Heart left ventricle (tissue), 16 donors: Measurements from ENCODE around the gene MED25. TPM values are rescaled to one million over a fixed set of nuclear protein-coding genes. Genes with fewer than 3 reads are reported as not detected.

ENCODE experiments used
- ATAC-seq, 4 donors: fragments of 200-7000 bp; cut with Tn5 transposase; one replicate each; pipeline ENCODE4 v1.9.1; 2020 to 2022; ENCODE audit warnings: moderate library complexity in 4 of 4, mild to moderate bottlenecking in 3 of 4, moderate number of reproducible peaks in 1 of 4
- DNase-seq, 5 donors: peaks; one replicate each; pipeline ENCODE4 v3.0.0-alpha.2; 2020
- H3K27ac ChIP-seq, 12 donors: fragments of 200-600 bp; sonication (generic) in 4 of 12; one replicate each; pipeline versions ENCODE4 v1.5.0 to v1.8.0; 2016 to 2022; ENCODE audit warnings: mild to moderate bottlenecking in 2 of 12
- H3K27me3 ChIP-seq, 9 donors: fragments of 200-600 bp; sonication (generic) in 2 of 9; one replicate each; pipeline versions ENCODE4 v1.5.1 to v1.8.0; 2016 to 2022; ENCODE audit warnings: mild to moderate bottlenecking in 3 of 9
- H3K36me3 ChIP-seq, 9 donors: fragments of 200-600 bp; sonication (generic) in 2 of 9; one replicate each; pipeline versions ENCODE4 v1.5.0 to v1.8.0; 2018 to 2022; ENCODE audit warnings: mild to moderate bottlenecking in 2 of 9
- H3K4me1 ChIP-seq, 12 donors: fragments of 200-600 bp; sonication (generic) in 4 of 12; one replicate each; pipeline versions ENCODE4 v1.5.0 to v1.8.0; 2016 to 2022; ENCODE audit warnings: mild to moderate bottlenecking in 3 of 12
- H3K4me3 ChIP-seq, 12 donors: fragments of 200-600 bp; sonication (generic) in 4 of 12; one replicate each; pipeline versions ENCODE4 v1.5.0 to v1.8.0; 2017 to 2022; ENCODE audit warnings: mild to moderate bottlenecking in 9 of 12, moderate library complexity in 4 of 12
- H3K9me3 ChIP-seq, 12 donors: fragments of 200-600 bp; sonication (generic) in 4 of 12; one replicate each; pipeline versions ENCODE4 v1.5.0 to v1.8.0; 2016 to 2022; ENCODE audit warnings: mild to moderate bottlenecking in 1 of 12
- CTCF ChIP-seq, 12 donors: fragments of 200-600 bp; sonication (generic) in 4 of 12; IDR thresholded peaks; one replicate each; pipeline versions ENCODE4 v1.5.0 to v1.8.0; 2018 to 2022; ENCODE audit warnings: antibody characterized with exemption in 12 of 12, mild to moderate bottlenecking in 5 of 12
- POLR2A ChIP-seq, 2 donors: fragments of 450-650 bp; IDR thresholded peaks; one replicate each; pipeline ENCODE4 v1.6.1; 2017; ENCODE audit warnings: antibody characterized with exemption in 2 of 2, mild to moderate bottlenecking in 2 of 2, moderate library complexity in 2 of 2
- WGBS, 4 donors: extraction: QIAGEN DNeasy Blood & Tissue Kit in 2 of 4; methylation state at CpG; one replicate each; pipeline versions ENCODE4 v1.1.5 to v1.1.7; 2013 to 2018; 5-methylcytosine and 5-hydroxymethylcytosine counted together
- intact Hi-C, 10 donors: fragments of 100-400 bp; cut with DNase I; formaldehyde crosslinking; loops; one replicate each; pipeline versions ENCODE4 v1.11.1 to v1.14.2; 2022
- polyA plus RNA-seq, 2 donors: library from polyadenylated mRNA; stranded (reverse); fragments of 200-250 nt; gene quantifications; one replicate each; pipeline ENCODE4 v1.2.3, GENCODE V29; 2013
- total RNA-seq, 9 donors: library from RNA; depleted of rRNA in 2 of 9; stranded (reverse); fragments of >200 nt in 2 of 9; fragmentation: NEBNext Ultra II Directional in 3 of 9; extraction: Animal tissue kit (Norgen Biotek cat#: 25700) in 3 of 9; gene quantifications; one replicate each; pipeline versions ENCODE4 v1.1.0 to v1.2.4, GENCODE V29; 2016 to 2023
- donor health status: ischemic (EF 13 %, LVEDD 7.1; RV severe dilation, severe dysfunction).
- donor health status: healthy with polysubstance abuse.
- donor health status: DM: no; HTN: yes; CAD: no.
- donor health status: DM: no; HTN: no; CAD: no.
- donor health status: ischemic (EF 25% LVEDD 6.9; RV normal size, moderate dysfunction).
- donor health status: ischemic (EF 25% LVEDD 5.7; RV mildly dilated, moderate dysfunction).
- donor health status: healthy.
- donor health status: DM: yes; HTN: yes; CAD: no.
- donor health status: ischemic (EF 35%, LVEDD 5.7; RV mildly dilated, moderate dysfunction).
- donor health status: nonischemic (EF 11% LVEDD 7.7; RV severe dilation, severe dysfunction).
- donor health status: DM: yes; HTN: yes; CAD: no.
- donor health status: PGD.
- donor health status: ischemic (EF 29% LVEDD 5.4; RV normal size, mild dysfunction).
- donor health status: nonischemic (EF 23%, LVEDD 6.1; RV moderate dilation, normal function).

MED25 gene
- total and polyA plus RNA-seq, 11 donors: 44.1 to 119 (median 54.7) TPM

DNA sequence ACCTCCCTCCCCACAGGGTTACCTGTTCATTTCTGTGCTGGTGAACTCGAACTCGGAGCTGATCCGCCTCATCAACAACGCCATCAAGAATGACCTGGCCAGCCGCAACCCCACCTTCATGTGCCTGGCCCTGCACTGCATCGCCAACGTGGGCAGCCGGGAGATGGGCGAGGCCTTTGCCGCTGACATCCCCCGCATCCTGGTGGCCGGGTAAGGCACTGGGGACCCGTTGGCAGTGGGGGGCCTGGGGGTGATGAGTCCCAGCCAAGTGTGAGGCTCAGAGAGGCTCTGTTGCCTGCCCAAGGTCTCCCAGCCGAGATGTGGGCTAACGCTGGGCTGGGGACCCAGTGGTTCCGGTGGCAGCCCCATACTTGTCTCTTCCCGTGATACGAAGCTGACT, 35.6 kb upstream of the MED25 start:
- DNase-seq (no peak), ATAC-seq (no peak)
- Histone ChIP-seq H3K9me3 (no peaks in the 10 kb centered on the region), H3K4me3 (no peak overlapping the region), H3K4me1 (peaks cover 0 to 27% (median 0%) of the 10 kb centered on the region in 12 donors), H3K27me3 (no peaks in the 10 kb centered on the region), H3K27ac (no peak overlapping the region), H3K36me3 (peaks cover 0 to 60% (median 43%) of the 10 kb centered on the region in 9 donors)
- TF ChIP-seq CTCF (IDR thresholded peaks at IDR 0.05) (no peak), POLR2A (IDR thresholded peaks at IDR 0.05) (no peak)
- intact Hi-C loops: no loop called here
- 94 to 97% (median 96%) methylated on average over 5 to 18 of the region's 18 CpGs for WGBS, 4 donors

- TF ChIP-seq CTCF (IDR thresholded peaks at IDR 0.05) (no peak), POLR2A (IDR thresholded peaks at IDR 0.05) (no peak)
- no peak for DNase-seq
- H3K4me3 ChIP-seq: no peak overlapping the region
- 72 to 83% (median 77%) methylated on average over 9 of the region's 9 CpGs for WGBS, 4 donors
- H3K27me3 ChIP-seq: no peaks in the 10 kb centered on the region
- peaks cover 0 to 89% (median 61%) of the 10 kb centered on the region in 9 donors for H3K36me3 ChIP-seq
- H3K9me3 ChIP-seq: no peaks in the 10 kb centered on the region
- peak in 3 of 4 donors; percentile 12 to 56 (median 23) for ATAC-seq
- peaks cover 0 to 18% (median 5%) of the 10 kb centered on the region in 12 donors for H3K4me1 ChIP-seq
- peak overlapping the region in 1 of 12 donors; percentile 24 for H3K27ac ChIP-seq
- intact Hi-C loops: no loop called here
These were observed 31.7 kb upstream of the MED25 start for GRCh38 chr19:49786376-49786820.

DNA sequence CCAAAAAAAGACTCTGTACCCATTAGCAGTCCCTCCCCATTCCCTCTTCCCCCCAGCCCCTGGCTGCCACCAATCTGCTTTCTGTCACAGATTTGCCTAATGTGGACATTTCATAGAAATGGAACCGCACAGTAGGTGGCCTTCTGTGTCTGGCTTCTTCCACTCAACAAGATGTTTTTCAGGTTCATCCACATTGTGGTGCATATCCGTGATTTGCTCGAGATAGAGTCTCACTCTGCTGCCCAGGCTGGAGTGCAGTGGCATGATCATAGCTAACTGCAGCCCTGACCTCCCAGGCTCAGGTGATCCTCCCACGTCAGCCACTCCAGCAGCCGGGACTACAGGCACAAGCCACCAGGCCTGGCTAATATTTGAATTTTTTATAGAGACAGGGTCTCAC, 30.3 kb upstream of the MED25 start:
- Histone ChIP-seq H3K27me3 (no peaks in the 10 kb centered on the region), H3K4me3 (no peak overlapping the region), H3K36me3 (peaks cover 0 to 94% (median 58%) of the 10 kb centered on the region in 9 donors), H3K4me1 (peaks cover 0 to 18% (median 6%) of the 10 kb centered on the region in 12 donors), H3K9me3 (no peaks in the 10 kb centered on the region), H3K27ac (no peak overlapping the region)
- WGBS, 4 donors: 85 to 94% (median 91%) methylated on average over 5 of the region's 5 CpGs
- no peak for TF ChIP-seq POLR2A (IDR thresholded peaks at IDR 0.05)
- no peak for TF ChIP-seq CTCF (IDR thresholded peaks at IDR 0.05)
- ATAC-seq (no peak), DNase-seq (no peak)
- intact Hi-C loops: no loop called here

GRCh38 chr19:49788857-49789256, 29.2 kb upstream of the MED25 start:
- WGBS, 4 donors: 85 to 90% (median 87%) methylated on average over 4 to 10 of the region's 10 CpGs
- H3K4me3 ChIP-seq: no peak overlapping the region

More at GRCh38 chr19:49788857-49789256, 29.2 kb upstream of the MED25 start:
- DNase-seq (no peak), ATAC-seq (no peak)
- H3K36me3 ChIP-seq: peaks cover 0 to 94% (median 58%) of the 10 kb centered on the region in 9 donors
- H3K27me3 ChIP-seq: no peaks in the 10 kb centered on the region
- no peak overlapping the region for H3K27ac ChIP-seq
- peaks cover 0 to 18% (median 6%) of the 10 kb centered on the region in 12 donors for H3K4me1 ChIP-seq
- intact Hi-C loops: no loop called here
- TF ChIP-seq POLR2A (IDR thresholded peaks at IDR 0.05) (no peak), CTCF (IDR thresholded peaks at IDR 0.05) (no peak)
- H3K9me3 ChIP-seq: no peaks in the 10 kb centered on the region
